NOMO-1 treated with DMSO at 0.1 percent for 48 hours (cell line): ENCODE results near the gene TRMT10C.
A peak's percentile ranks its signal among the peaks of the same experiment; 100 is the strongest.
"Not testable (repeated sequence)": the region's sequence is repeated elsewhere in the genome, so short reads cannot be mapped to it uniquely, and the experiment has no call there.

Source experiments
- DNase-seq: peaks from one replicate; lab custom pipeline; 2025; ENCODE audit not compliant: unreplicated experiment; lab: John Stamatoyannopoulos, UW

Gene TRMT10C

GRCh38 chr3:101561630-101562328 lies at the start of gene TRMT10C:
TRMT10C (plus strand) TSS chr3:101561868; CDS start chr3:101564782, 2,914 bp downstream.
- DNase-seq, result peak; percentile 83

- no peak for DNase-seq
Observed at GRCh38 chr3:101512396-101512645, 49.3 kb upstream of the TRMT10C start.

GRCh38 chr3:101512646-101513418 lies 48.8 kb upstream of the TRMT10C start, which contains the start of gene SENP7:
SENP7 (minus strand) TSS chr3:101513212; CDS start chr3:101513130, 82 bp downstream.
- DNase-seq, result peak; percentile 65

- peak; percentile 65 for DNase-seq
Observed at GRCh38 chr3:101513419-101513986, 48.2 kb upstream of the TRMT10C start.

- no peak for DNase-seq
Observed at GRCh38 chr3:101518421-101518871, 43.2 kb upstream of the TRMT10C start.

GRCh38 chr3:101519685-101520365 lies 41.8 kb upstream of the TRMT10C start:
- DNase-seq, result no peak

- no peak for DNase-seq
Observed at GRCh38 chr3:101521211-101521701, 40.4 kb upstream of the TRMT10C start.

GRCh38 chr3:101527441-101527840 lies 34.2 kb upstream of the TRMT10C start:
- no peak for DNase-seq

GRCh38 chr3:101527906-101528305 lies 33.8 kb upstream of the TRMT10C start:
- DNase-seq, result no peak

- DNase-seq, result no peak
Observed at GRCh38 chr3:101529816-101530685, 31.6 kb upstream of the TRMT10C start.

- DNase-seq, result no peak
Observed at GRCh38 chr3:101530686-101531047, 31.0 kb upstream of the TRMT10C start.

GRCh38 chr3:101531473-101532086 lies 30.1 kb upstream of the TRMT10C start:
- DNase-seq, result no peak

- no peak for DNase-seq
Observed at GRCh38 chr3:101532783-101533602, 28.7 kb upstream of the TRMT10C start.

GRCh38 chr3:101533603-101533968 lies 28.1 kb upstream of the TRMT10C start:
- no peak for DNase-seq

GRCh38 chr3:101535221-101535620 lies 26.4 kb upstream of the TRMT10C start:
- no peak for DNase-seq

GRCh38 chr3:101536266-101536665 lies 25.4 kb upstream of the TRMT10C start:
- no peak for DNase-seq

- not testable (repeated sequence) for DNase-seq
Observed at GRCh38 chr3:101536955-101537354, 24.7 kb upstream of the TRMT10C start.

GRCh38 chr3:101542957-101543356 lies 18.7 kb upstream of the TRMT10C start:
- no peak for DNase-seq

GRCh38 chr3:101544161-101544850 lies 17.4 kb upstream of the TRMT10C start:
- DNase-seq, result no peak
